HG03565 (cell line): ENCODE data around the gene PTGER1.

Experiments used
- ATAC-seq: cut with Tn5 transposase; IDR thresholded peaks from one replicate; pipeline ENCODE4 v1.9.1; 2021; ENCODE audit warnings: mild to moderate bottlenecking, moderate library complexity; ENCODE audit not compliant: unreplicated experiment

PTGER1 gene

DNA sequence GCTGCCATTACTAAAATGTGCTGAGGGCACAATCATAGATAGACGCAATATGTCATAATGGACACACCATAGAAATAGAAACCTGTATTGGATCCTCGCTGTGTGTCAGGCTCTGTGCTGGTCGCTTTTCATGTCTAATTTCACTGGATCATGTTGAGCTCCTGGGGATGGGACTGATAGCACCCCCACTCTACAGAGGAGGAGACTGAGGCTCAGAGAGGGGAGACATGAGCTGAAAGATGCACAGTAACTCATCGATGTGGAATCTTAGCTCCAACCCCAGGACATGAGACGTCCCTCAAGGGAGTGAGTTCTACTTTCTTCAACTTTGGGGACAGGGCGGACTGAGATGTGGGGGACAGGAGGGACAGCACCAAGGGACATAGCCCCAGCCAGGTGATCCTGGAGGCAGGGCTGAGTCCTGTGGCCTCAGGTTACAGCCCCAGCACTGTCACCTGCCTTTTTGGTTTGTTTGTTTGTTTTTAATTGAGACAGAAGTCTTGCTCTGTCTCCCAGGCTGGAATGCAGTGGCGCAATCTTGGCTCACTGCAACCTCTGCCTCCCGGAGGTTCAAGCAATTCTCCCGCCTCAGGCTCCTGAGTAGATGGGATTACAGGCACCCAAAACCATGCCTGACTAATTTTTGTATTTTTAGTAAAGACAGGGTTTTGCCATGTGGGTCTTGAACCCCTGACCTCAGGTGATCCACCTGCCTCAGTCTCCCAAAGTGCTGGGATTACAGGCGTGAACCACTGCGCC lies 27.4 kb upstream of the PTGER1 start:
- ATAC-seq, result no peak

DNA sequence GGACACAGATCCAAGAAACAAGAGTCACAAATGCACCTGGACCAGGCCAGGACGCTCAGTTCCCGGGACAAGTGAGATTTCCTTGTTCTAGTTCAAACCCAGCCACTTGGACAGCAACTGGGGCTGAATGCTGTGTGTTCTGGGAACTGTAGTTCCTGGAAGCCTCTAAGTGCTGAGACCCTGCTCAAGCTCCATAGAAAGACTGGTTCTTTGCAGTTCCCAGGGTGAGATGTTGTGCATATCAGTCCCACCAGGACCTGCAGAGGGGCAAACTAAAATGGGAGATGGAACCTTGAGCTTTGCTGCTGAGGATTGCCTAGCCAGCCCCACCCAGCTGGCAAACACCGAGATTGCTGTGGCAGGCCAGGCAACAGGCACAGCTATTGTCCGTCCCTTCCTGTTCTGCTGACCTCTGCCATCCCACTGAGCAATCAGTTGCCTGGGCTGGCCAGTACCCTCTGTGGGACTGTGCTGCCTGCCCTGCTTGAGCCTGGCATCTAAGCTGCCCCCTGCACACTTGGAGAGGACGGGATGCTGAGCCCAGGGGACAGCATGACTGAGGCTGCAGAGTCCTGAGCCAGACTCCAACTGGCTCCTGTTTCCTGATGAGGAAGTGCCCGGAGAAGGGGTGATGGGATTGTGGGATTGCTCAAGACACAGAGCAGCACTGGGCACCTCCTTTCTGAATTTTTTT lies 22.2 kb upstream of the PTGER1 start:
- no peak for ATAC-seq

DNA sequence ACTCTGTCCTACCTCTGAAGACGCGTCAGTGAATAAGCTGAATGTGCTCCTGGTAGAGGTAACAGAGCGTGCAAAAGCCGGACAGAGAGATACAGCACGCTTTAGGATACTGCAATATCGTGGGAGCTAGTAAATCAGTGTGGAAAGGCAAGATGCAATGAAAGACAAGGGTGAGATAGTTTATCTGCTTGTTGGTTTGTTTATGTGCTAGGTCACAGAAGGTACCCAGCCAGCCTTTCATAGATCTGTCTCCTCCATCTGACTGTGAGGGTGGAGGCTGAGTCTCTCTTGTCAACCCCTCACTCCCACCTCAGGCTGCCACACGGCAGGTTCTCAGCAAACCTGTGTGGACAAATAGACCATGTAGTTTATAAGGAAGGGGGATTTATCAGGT lies 21.7 kb upstream of the PTGER1 start:
- ATAC-seq, result no peak

DNA sequence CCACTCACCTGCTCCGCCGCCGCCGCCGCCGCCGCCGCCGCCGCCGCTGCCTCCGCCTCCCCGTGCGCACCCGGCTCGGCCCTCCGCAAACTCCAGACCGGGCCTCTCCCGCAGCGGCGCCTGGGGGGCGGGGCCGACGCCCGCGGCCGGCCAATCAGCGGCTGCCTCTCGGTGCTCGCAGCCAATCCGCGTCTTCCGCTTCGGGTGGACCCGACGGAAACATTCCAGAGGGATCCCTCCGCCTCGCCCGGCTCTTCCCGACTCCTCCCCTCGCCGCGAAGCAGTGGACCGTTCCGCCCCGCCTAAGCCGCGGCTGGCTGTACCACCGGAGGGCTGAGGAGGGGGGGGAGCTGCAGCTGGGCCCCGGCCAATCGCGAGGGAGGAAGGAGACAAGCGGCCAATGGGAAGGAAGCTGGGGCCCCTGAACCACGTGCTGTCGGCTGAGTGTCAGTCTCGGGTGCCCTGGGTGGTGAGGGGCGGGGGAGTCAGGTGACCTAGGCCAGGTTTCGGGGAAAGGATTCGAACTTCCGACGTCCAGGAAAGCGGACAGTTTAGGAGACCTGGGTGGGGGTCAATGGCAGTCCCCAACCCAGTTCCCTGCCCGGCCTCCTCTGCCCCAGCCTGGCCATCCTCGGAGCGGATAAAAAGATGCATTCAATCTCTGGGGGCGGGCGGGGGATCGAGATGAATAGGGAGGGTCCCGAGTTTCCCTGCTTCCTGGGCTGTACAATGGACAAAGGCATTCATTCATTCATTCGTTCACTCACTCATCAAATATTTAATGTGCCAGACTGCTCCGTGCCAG lies 21.1 kb upstream of the PTGER1 start, which contains the start of gene GIPC1:
TSS of gene GIPC1 (minus strand) at position 99 of the 805 bp plus-strand sequence. CDS start 13,151 bp downstream, outside the sequence.
- peak; percentile 65 for ATAC-seq

DNA sequence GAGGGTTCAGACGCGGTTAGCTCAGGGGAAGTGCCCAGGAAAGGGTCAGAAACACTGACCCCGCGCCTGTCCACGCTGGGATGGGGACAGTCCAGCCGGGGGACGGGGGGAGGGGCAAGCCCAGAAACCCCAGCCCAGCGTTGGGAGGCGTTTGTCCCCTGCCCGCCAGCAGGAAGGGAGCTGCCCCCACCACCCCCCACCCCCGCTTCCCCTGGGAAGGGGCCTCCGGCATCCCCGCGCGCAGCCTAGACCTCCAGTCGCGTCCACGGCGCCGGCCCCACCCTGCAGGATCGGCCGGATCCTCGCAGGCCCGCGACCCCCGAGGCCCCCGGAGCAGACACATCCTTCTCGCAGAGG lies 20.5 kb upstream of the PTGER1 start:
- ATAC-seq, result no peak

DNA sequence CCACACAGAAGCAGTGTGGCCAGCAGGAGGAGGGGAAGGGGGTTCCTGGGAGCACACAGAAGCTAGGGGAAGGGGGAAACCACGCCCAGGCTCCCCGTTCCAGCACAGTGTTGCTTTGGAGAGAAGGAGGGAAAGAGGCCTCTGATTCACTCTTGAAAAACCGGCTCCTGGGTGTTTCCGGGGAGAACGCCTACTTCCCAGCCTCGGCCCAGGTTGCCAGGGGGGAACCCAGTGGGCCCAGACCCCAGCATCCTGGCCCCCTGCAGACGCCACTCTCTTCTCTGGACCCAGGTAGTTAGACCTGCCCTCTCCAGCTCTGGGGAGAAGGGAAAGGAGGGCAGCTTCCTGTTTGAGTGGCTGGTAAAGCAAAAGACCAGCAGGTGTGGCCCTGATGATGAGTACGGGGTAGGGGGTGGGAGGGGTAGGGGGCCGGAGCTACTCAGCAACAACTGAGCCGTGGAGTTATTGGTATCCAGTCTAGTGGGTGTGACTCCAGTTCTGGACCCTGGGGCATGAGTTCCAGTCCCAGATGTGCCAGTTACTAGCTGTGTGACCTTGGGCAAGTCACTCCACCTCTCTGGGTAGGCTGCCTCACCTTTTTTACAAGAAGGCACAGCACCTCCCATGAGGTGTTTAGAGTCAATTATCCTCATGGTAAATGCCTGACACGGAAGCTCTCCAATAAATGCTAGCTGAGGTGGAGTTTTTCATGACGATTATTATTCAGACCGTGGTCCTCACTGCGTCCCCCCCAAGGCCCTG lies 19.9 kb upstream of the PTGER1 start:
- no peak for ATAC-seq

DNA sequence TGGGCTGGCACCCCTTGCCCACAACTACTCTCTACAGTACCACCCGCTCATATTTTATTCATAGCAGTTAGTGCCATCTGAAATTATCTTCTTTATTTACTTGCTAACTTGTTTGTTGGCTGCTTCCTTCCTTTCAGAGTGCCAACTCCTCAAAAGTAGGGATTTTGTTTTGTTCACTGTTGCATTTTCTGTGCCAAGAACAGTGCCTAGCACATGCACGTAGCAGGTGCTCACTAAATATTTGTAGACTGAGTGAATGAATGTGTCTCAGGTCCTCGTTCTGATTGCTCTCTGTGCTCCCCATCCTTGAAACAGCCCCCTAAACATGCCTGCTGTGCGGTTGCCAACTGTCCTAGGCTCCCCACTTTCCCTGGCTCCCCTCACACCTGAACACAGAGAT lies 19.3 kb upstream of the PTGER1 start:
- ATAC-seq, result no peak

DNA sequence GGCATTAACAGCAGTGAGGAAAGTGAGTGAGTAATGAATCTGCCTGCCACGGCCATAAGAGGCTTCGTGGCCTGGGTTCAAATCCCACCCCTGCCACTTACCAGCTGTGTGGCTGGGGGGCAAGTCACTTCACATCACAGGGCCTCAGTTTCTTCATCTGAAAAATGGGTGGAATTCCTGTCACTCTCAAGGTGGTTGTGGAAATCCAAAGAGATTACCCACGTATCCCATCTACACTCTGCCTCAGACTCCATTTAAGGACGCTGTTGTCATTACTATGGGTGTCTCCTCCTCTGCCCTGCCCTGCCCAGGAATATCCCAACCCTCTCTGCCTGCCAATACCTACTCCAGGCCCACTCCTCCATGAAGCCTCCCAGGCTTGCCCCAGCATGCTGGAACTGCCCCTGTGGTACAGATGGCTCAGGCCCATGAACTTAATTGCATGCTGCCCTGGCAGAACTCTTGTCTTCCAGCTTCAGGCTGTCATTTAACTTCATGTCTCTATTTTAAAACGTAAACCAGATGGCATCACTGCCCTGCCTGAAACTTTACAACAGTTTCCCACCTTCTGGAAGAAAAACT lies 17.7 kb upstream of the PTGER1 start:
- no peak for ATAC-seq

DNA sequence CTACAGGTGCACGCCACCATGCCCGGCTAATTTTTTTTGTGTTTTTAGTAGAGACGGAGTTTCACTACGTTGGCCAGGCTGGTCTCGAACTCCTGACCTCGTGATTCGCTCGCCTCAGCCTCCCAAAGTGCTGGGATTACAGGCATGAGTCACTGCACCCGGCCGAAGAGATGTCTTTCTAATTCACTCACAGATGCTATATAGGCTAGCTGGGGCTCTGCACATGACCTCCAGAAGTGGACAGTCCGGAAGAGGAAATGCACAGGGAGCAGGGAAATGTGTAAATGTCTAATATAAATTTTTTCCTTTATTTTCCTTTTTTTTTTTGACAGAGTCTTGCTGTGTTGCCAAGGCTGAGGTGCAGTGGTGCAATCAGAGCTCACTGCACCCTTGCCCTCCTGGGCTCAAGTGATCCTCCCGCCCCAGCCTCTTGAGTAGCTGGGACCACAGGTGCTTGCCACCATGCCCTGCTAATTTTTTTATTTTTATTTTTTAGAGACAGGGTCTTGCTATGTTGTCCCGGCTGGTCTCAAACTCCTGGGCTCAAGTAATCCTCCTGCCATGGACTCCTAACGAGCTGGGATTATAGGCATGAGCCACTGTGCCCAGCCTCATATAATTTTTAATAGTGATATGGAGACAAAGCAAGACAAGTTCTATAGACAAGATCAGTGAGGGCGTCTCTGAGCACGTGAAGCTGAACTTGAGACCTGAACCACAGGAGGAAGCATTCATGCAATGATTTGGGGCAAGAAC lies 12.4 kb upstream of the PTGER1 start:
- ATAC-seq, result no peak

DNA sequence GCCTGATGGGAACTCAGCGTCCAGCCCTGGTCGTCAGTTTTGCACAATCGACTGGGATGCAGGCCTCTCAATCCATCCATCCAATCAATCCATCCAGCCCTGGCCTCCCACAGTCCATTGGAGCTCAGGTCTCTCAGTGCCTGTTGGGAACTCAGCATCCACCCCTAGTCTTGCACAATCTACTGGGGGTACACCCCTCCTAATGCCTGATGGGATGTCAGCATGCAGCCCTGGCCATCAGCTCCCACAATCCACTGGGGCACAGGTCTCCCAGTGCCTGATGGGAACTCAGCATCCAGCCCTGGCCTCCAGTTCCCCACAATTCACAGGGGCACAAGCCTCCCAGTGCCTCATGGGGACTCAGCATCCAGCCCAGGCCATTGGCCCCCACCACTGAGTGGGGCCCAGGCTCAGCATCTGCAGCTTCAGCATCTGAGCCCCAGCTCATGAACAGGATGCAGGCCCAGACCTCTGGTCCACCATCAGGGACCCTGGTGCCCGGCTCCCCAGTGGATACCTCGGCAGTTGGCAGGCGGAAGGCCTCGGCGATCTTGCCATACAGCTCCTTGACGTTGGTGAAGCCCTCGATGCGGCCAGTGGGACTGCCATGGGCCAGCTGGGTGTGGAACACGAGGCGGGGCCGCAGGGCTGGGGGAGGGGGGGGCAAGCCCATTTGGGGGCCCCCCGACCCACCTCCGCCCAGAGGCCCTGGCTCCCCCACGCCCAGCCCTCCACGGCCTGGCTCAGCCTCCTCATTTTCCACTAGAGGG lies 7.2 kb upstream of the PTGER1 start:
- no peak for ATAC-seq

DNA sequence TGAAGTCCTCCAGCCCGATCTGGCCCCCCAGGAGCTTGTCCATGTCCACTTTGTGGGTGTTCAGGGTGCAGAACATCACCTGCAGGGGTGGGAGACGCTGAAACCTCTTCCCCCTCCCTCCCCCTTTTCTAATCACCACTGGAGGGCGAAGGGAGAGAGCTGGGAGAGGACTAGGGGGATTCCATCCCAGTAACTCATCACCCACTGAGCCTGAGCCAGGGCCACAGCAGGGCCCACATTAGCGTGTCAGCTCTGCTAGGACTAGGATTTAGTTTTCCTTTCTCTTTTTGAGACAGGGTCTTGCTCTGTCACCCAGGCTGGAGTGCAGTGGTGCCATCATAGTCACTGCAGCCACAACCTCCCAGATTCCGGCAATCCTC lies 5.5 kb upstream of the PTGER1 start:
- ATAC-seq, result no peak

DNA sequence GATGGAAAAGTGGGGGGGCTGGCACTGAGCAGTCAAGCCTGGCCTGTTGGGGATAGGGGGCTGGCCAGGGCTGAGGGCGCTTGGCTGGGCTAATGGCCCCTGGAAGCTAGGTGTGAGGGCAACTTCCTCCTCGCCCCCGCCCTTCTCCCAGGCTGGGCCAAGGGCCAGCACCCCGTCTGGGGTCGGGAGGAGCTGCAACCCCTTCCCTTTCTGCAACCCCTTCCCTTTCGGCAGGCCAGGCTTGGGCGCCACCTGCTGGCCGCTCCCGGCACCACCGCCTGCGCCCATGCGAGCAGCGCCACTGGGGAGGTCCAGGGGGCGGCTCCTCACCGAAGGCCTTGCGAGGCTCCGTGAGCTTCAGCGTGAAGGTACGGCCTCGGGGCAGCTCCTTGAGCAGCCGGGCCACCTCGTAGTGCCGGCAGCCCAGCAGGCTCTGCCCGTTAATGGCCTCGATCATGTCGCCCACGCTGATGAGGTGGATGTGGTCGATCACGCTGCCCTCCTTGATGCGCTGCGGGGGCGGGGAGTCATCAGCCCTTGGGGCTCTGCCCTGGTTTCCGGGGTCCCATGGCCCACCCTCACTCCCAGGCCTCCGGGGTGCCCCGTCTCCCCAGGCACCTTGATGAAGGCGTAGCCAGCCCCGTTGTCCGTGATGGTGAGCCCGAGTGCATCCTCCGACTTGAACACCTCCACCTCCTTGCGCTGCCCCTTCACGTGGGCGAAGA lies 5.0 kb upstream of the PTGER1 start:
- ATAC-seq, result no peak

DNA sequence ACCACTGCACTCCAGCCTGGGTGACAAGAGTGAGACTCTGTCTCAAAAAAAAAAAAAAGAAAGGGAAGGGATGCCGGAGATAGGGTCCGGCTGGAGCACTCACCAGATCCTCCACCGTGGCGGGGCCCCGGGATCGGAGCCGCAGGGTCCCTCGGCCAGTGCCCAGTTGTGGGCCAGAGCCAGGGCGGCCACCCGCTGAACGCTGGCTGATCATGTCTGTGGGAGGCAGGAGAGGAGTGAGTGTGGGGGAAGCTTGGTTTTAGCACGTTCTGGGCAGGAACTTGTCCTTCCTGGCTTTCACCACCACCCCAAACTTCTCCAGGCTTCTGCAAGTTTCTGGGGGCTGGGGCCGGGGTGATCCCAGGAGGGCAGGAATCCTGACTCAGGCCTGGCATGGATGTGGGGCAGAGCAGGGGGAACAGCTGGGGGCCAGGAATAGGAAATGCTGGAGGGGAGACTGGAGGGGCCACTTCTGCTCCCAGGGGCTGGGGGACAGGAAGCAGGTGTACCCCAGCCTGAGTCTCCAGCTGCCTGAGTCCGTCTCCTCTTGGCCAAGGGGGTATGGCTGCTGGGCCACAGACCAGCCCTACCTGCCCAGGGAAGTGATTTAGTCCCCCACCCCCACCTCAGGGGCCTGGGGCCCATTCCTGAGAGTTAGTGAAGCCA lies 4.3 kb upstream of the PTGER1 start:
- ATAC-seq, result no peak

DNA sequence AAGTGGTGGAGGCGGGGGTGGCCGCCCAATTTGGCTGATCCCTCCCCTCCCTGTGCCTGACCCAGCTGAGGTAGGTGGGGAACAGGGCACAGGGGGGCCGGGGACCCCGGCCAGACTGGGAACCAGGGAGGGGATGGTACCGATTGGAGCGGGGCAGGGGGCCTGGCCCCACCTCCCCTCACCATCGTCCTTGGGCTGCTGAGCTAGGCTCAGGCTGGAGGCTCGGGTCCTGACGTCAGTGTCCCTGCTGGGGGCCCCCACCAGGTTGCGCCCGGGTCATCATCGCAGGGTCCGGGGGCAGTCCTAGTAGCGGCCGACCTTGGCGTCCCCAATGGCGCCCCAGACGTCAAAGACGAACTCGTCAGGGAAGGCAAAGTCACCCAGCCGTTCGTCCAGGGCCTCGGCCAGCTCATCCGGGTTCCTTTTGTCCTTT lies 3.0 kb upstream of the PTGER1 start:
- no peak for ATAC-seq

DNA sequence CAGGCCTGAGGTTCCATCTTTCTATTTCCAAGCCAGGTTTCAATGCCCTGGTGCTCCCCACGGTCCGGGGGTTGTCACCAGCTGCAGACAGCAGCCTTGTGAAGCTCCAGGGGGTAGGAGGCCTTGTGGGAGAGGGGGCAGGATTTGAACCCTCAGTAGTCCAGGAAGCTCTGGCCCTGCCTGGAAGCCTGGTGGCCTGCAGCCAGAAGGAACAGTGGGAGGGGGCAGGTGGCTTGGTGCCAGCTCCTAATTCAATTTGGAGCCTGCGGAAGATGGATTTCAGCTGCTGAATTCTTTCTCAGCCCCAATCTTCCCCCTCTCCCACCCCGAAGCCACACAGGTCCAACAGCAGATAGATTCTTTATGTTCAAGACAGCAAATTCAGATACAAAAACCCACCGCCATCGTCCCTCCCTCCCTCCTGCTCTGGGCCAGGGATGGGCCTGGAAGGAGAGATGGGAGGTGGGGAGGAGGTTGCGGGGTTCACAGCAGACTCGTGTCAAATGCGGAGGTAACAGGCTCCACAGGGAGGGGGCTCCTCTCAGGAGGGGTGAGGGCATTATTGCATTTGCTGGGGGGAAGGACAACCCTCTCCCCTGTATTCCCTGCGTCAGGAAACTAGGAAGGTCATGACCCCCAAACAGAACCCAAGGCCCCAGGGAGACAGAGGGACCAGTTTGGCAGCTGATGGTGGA lies 2.4 kb upstream of the PTGER1 start:
- ATAC-seq, result no peak

DNA sequence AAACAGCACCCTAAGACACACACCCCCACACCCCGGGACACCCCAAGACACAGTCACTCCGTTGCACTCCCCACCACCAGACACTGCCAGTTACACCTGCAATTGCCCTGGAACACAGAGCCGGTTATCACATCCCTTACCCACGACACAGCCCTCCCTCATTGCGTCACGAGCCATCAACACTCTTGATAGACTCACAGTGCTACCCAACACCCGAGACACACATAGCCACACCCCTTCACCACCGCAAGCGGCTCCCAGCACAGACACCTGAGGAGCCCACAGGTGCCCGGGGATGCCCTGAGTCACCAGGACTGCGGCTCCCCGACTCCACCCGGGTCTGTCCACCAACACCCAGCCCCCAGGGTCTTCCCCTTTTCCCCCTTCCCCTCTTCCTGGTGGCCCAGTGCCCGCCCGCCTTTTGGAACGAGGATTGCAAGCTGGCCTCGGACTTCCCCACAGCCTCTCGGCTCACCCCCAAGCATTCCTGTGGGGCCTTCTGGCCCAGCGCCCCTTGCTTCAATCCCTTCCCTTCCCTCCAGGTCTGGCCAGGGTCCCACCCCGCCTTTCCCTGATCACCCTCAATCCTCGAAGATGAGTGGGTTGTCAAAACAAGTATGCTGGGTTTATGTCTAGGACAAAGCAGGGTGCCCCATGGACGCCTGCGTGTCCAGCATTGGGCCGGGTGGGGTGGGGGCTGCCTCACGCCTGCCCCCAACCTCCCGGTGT lies 1.7 kb upstream of the PTGER1 start:
- ATAC-seq, result no peak

DNA sequence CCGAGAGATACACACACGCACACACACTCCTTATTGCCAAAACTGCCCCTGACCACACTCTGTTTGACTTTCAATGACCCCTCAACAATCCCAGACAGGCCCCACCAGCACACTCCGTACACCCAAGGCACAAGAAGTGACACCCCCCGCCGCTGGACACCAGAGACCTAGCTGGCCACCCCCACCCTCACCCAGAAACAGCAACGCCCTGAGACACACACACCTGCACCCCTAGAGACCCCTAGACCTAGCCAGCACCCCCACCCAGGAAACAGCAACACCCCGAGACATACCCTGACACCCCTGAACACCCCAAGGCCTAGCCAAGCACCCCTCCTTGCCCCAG lies 1.1 kb upstream of the PTGER1 start:
- no peak for ATAC-seq
